Measurements from ENCODE around the gene SLC11A2.

- TF ChIP-seq CTCF (conservative IDR thresholded peaks at IDR 0.05; ENCODE audit: low read depth, low read length) (no peak), EZH2 (IDR thresholded peaks at IDR 0.05; ENCODE audit: borderline replicate concordance, low read depth, low read length, poor library complexity, severe bottlenecking) (no peak)
Measured at GRCh38 chr12:50990147-50990727, 35.9 kb downstream of the SLC11A2 start.
